K562 (cell line): ENCODE results near the gene ZMYND8. TPM values are rescaled to one million over a fixed set of nuclear protein-coding genes. Genes with fewer than 3 reads are reported as not detected.

ENCODE experiments used
- ATAC-seq: fragments of 200-7000 bp; cut with Tn5 transposase; 3 replicates; pipeline ENCODE4 v1.9.1; 2020; ENCODE audit warnings: moderate library complexity
- BruUV-seq: library from RNA; stranded (reverse); fragments of 400-500 nt; replicated peaks from 2 replicates; lab custom pipeline; 2021; lab: Mats Ljungman, UMichigan
- CTCF ChIA-PET: fragments of 300-600 bp; formaldehyde crosslinking; extraction: SDS; loops from one replicate; lab custom pipeline; 2021; ENCODE audit warnings: low intra/inter-chr PET ratio; lab: Yijun Ruan, JAX
- POLR2A ChIA-PET: fragments of 300-600, 350-650 bp; sonication (Branson Sonifier 250); formaldehyde crosslinking; extraction: SDS; loops from one replicate; lab custom pipeline; 2021; ENCODE audit warnings: antibody characterized with exemption, inconsistent platforms; lab: Yijun Ruan, JAX
- DNase-seq, 4 experiments: peaks; one replicate each; pipeline versions ENCODE4 v3.0.0 to v3.0.0-alpha.2; 2011 to 2018; ENCODE audit warnings: low spot score in 3 of 4, mixed read lengths in 3 of 4; ENCODE audit errors: extremely low read depth in 1 of 4
- FAIRE-seq: peaks from 2 replicates; lab custom pipeline; 2011; peaks lifted over from hg19 to GRCh38; lab: Jason Lieb, UNC
- H2AFZ ChIP-seq: 2 replicates; pipeline ENCODE4 v1.6.0; 2011; ENCODE audit warnings: low read depth, low read length, control low read depth, inconsistent platforms
- H3K27ac ChIP-seq: fragments of 200-600 bp; 3 replicates; pipeline ENCODE4 v1.8.0; 2011; ENCODE audit warnings: low read depth, mild to moderate bottlenecking, control low read depth, inconsistent platforms, low read length, moderate library complexity, mixed read lengths; ENCODE audit errors: extremely low read depth
- H3K27me3 ChIP-seq, 2 experiments: fragments of 300-600 bp in 1 of 2; 2 replicates in 1 of 2; 3 replicates in 1 of 2; pipeline versions ENCODE4 v1.6.0 to v1.8.0; 2011; ENCODE audit warnings: inconsistent platforms in 2 of 2, low read length in 2 of 2, mild to moderate bottlenecking in 1 of 2, mixed read lengths in 1 of 2, moderate library complexity in 1 of 2; ENCODE audit not compliant: control insufficient read depth in 2 of 2, insufficient read depth in 2 of 2
- H3K36me3 ChIP-seq: fragments of 300-600 bp; 3 replicates; pipeline ENCODE4 v1.8.0; 2011; ENCODE audit warnings: mild to moderate bottlenecking, low read length, inconsistent platforms; ENCODE audit not compliant: control insufficient read depth, insufficient read depth
- H3K4me1 ChIP-seq, 2 experiments: fragments of 200-600 bp in 1 of 2; replicated peaks in 1 of 2; 2 replicates in 1 of 2; 3 replicates in 1 of 2; pipeline versions ENCODE4 v1.5.1 to v1.8.0; 2011; ENCODE audit warnings: inconsistent platforms in 2 of 2, low read length in 2 of 2, mild to moderate bottlenecking in 1 of 2, mixed read lengths in 1 of 2, moderate library complexity in 1 of 2; ENCODE audit not compliant: control insufficient read depth in 2 of 2, insufficient read depth in 2 of 2
- H3K4me2 ChIP-seq: 2 replicates; pipeline ENCODE4 v1.6.1; 2011; ENCODE audit warnings: low read length, control low read depth, inconsistent platforms, mixed read lengths; ENCODE audit not compliant: insufficient read depth
- H3K4me3 ChIP-seq: fragments of 200-600 bp; sonication (generic), shearing (Covaris generic); 2 replicates; pipeline ENCODE4 v1.5.1; 2016; ENCODE audit warnings: control low read depth, inconsistent platforms
- H3K79me2 ChIP-seq: fragments of 200-600 bp; 3 replicates; pipeline ENCODE4 v1.8.0; 2011; ENCODE audit warnings: low read length, inconsistent platforms; ENCODE audit not compliant: control insufficient read depth, insufficient read depth
- H3K9ac ChIP-seq, 2 experiments: 2 replicates each; pipeline versions ENCODE4 v1.6.0 to v1.6.1; 2011; ENCODE audit warnings: low read depth in 2 of 2, low read length in 2 of 2, control low read depth in 1 of 2, inconsistent platforms in 1 of 2, mild to moderate bottlenecking in 1 of 2, mixed read lengths in 1 of 2; ENCODE audit not compliant: insufficient read depth in 1 of 2
- H3K9me1 ChIP-seq: one replicate; pipeline ENCODE4 v1.6.0; 2011; ENCODE audit warnings: inconsistent platforms, mild to moderate bottlenecking, low read length, moderate library complexity; ENCODE audit not compliant: control insufficient read depth, insufficient read depth
- H3K9me3 ChIP-seq: replicated peaks from 2 replicates; pipeline ENCODE4 v1.5.1; 2011; ENCODE audit warnings: low read depth, low read length, inconsistent platforms; ENCODE audit not compliant: control insufficient read depth, insufficient read depth
- H4K20me1 ChIP-seq: replicated peaks from 2 replicates; pipeline ENCODE4 v1.6.1; 2011; ENCODE audit warnings: low read length, inconsistent platforms, mixed read lengths; ENCODE audit not compliant: control insufficient read depth, insufficient read depth
- RBM14 ChIP-seq: fragments of 200-400 bp; formaldehyde crosslinking; IDR thresholded peaks from 2 replicates; pipeline ENCODE4 v1.6.1; 2018; ENCODE audit warnings: low read depth, mild to moderate bottlenecking, low read length, moderate library complexity, borderline replicate concordance; ENCODE audit not compliant: insufficient read depth
- ZC3H4 ChIP-seq: sonication (generic); formaldehyde crosslinking; IDR thresholded peaks from 2 replicates; pipeline ENCODE4 v1.9.0; 2021; ENCODE audit warnings: missing genetic modification reagents, borderline replicate concordance
- WGBS: fragments of 100-300 bp; shearing (Covaris generic); methylation state at CpG from one replicate; pipeline ENCODE4 v1.1.6; 2016; ENCODE audit warnings: low coverage, mixed read lengths; ENCODE audit not compliant: insufficient coverage; ENCODE audit errors: missing lambda C conversion rate; 5-methylcytosine and 5-hydroxymethylcytosine counted together
- in situ Hi-C: fragments of 300-500 bp; cut with MboI; formaldehyde crosslinking; loops from 4 replicates; pipeline ENCODE4 v1.15.0; 2018; ENCODE audit warnings: inconsistent platforms, mixed read lengths
- intact Hi-C: fragments of 100-400 bp; cut with micrococcal nuclease; formaldehyde crosslinking; loops from 2 replicates; pipeline ENCODE4 v1.14.2; 2022
- polyA plus RNA-seq, 8 experiments: library from polyadenylated mRNA; depleted of rRNA in 4 of 8; stranded (reverse) in 5 of 8; unstranded in 3 of 8; fragments of >200 nt; fragmentation: Nextera tagmentation in 2 of 8; fragmentation: Illumina TruSeq in 1 of 8; extraction: Ambion mirVana in 2 of 8; extraction: Trizol in 1 of 8; gene quantifications; 2 replicates each; pipeline versions ENCODE4 v1.2.1 to v1.2.3, GENCODE V29; 2011 to 2014; ENCODE audit warnings: inconsistent platforms in 1 of 8, missing spikeins in 1 of 8
- total RNA-seq, 7 experiments: library from RNA; depleted of rRNA in 6 of 7; stranded (reverse); fragments of >200 nt in 6 of 7; fragmentation: Illumina TruSeq in 2 of 7; extraction: Trizol in 2 of 7; gene quantifications; 2 replicates each; pipeline versions ENCODE4 v1.2.1 to v1.2.3, GENCODE V29; 2011 to 2021; ENCODE audit warnings: low replicate concordance in 1 of 7
- TF ChIP-seq, protein P1 (sequence below): fragments of 250-450 bp; sonication (Bioruptor Pico); IDR thresholded peaks from 2 replicates; pipeline ENCODE4 v1.8.0; 2022; ENCODE audit warnings: moderate library complexity, mild to moderate bottlenecking, inconsistent platforms
- TF ChIP-seq, protein P2 (sequence below), 3 experiments: fragments of 200-800 bp in 1 of 3; fragments of 250-450 bp in 1 of 3; fragments of 450-650 bp in 1 of 3; sonication (Bioruptor Pico) in 1 of 3; sonication (Bioruptor generic) in 1 of 3; formaldehyde crosslinking in 1 of 3; IDR thresholded peaks; 2 replicates each; pipeline versions ENCODE4 v1.6.1 to v1.8.0; 2016 to 2022; ENCODE audit warnings: mild to moderate bottlenecking in 2 of 3, missing genetic modification characterization in 2 of 3, missing compliant biosample characterization in 1 of 3, moderate library complexity in 1 of 3

Gene ZMYND8
- total and polyA plus RNA-seq, 9 of the 15 experiments (the other 6 are each of a cell fraction or from before 2014, with no cell fraction given): 31.8 to 148 (median 71.9) TPM

GRCh38 chr20:47167846-47168245, 188.7 kb downstream of the ZMYND8 start:
- intact Hi-C loops: no loop called here

More at GRCh38 chr20:47167846-47168245, 188.7 kb downstream of the ZMYND8 start:
- Histone ChIP-seq H2AFZ (no peak overlapping the region), H3K4me1 (peaks cover 0 to 4% of the 10 kb centered on the region in 2 experiments; a peak in 1 of 5 replicates), H3K36me3 (no peaks in the 10 kb centered on the region), H3K27me3 (peaks cover 36 to 54% of the 10 kb centered on the region in 2 experiments), H3K4me3 (no peak overlapping the region), H3K9me3 (no peaks in the 10 kb centered on the region), H3K9me1 (no peaks in the 10 kb centered on the region), H3K27ac (no peak overlapping the region), H3K4me2 (no peak overlapping the region), H4K20me1 (no peaks in the 10 kb centered on the region), H3K79me2 (no peaks in the 10 kb centered on the region), H3K9ac (no peak overlapping the region)
- ChIA-PET POLR2A (no interaction called here), CTCF (no interaction called here)
- in situ Hi-C loops: no loop called here
- no TSS peak for BruUV-seq
- WGBS: 0% methylated on average over 9 of the region's 9 CpGs
- peak; percentile 28; the same call in 2 of the 3 replicates for ATAC-seq
- TF ChIP-seq, protein P1, sequence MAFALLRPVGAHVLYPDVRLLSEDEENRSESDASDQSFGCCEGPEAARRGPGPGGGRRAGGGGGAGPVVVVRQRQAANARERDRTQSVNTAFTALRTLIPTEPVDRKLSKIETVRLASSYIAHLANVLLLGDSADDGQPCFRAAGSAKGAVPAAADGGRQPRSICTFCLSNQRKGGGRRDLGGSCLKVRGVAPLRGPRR (CRISPR knock-in tag): no peak
- TF ChIP-seq RBM14 (no peak), ZC3H4 (CRISPR knock-in tag) (no peak)
- TF ChIP-seq, protein P2, sequence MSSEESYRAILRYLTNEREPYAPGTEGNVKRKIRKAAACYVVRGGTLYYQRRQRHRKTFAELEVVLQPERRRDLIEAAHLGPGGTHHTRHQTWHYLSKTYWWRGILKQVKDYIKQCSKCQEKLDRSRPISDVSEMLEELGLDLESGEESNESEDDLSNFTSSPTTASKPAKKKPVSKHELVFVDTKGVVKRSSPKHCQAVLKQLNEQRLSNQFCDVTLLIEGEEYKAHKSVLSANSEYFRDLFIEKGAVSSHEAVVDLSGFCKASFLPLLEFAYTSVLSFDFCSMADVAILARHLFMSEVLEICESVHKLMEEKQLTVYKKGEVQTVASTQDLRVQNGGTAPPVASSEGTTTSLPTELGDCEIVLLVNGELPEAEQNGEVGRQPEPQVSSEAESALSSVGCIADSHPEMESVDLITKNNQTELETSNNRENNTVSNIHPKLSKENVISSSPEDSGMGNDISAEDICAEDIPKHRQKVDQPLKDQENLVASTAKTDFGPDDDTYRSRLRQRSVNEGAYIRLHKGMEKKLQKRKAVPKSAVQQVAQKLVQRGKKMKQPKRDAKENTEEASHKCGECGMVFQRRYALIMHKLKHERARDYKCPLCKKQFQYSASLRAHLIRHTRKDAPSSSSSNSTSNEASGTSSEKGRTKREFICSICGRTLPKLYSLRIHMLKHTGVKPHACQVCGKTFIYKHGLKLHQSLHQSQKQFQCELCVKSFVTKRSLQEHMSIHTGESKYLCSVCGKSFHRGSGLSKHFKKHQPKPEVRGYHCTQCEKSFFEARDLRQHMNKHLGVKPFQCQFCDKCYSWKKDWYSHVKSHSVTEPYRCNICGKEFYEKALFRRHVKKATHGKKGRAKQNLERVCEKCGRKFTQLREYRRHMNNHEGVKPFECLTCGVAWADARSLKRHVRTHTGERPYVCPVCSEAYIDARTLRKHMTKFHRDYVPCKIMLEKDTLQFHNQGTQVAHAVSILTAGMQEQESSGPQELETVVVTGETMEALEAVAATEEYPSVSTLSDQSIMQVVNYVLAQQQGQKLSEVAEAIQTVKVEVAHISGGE (CRISPR knock-in tag; IDR thresholded peaks at IDR 0.05): peak in 1 of 3 experiments; percentile 83; a peak in 1 of 6 replicates
- DNase-seq: no peak
- FAIRE-seq: no peak
